Kidney glomerular epithelial cell (primary cell): Measurements from ENCODE around the gene SAMSN1.
"Not testable (repeated sequence)": the region's sequence is repeated elsewhere in the genome, so short reads cannot be mapped to it uniquely, and the experiment has no call there.

Experiments
- DNase-seq: peaks from one replicate; lab custom pipeline; 2025; lab: John Stamatoyannopoulos, UW

SAMSN1 gene

GRCh38 chr21:14527696-14528652, 18.1 kb downstream of the SAMSN1 start:
- no peak for DNase-seq

GRCh38 chr21:14526836-14527695, 19.0 kb downstream of the SAMSN1 start:
- no peak for DNase-seq

GRCh38 chr21:14526199-14526598, 19.9 kb downstream of the SAMSN1 start:
- no peak for DNase-seq

DNA sequence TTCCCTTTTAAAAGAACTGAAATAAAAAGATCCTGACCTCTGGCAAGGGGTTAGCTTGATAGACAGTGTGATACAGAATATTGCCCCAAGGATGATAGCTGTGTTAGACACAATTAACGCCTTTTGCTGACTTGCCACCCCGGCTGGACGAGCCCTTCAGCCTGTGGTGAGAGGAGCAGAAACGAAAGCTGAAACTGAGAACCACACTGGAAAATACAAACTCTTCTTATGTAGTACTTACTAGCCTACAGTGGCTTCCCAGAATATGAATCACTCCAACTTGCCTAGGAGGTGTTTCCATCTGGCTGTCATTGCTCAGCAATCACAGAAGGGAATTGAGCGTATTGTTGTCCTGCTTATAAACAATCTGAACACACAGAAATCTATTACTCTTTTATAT, 22.9 kb downstream of the SAMSN1 start:
- DNase-seq, result no peak

DNA sequence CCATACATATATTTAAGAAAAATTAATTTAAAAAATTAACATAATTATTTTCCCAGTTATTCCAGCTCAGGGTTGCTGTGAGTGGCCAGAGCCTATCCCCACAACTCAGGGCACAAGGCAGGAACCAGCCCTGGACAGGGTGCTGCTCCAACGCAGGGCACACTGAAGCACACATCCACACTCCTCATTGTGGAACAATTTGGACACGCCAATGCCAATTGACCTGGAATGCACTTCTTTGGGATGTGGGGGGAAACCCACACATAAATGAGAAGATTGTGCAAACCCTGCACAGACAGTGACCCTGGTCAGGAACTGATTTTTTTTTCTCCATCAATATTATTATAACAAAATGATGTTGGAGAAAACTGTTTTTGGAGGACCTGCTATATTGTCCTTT, 23.4 kb downstream of the SAMSN1 start:
- no peak for DNase-seq

DNA sequence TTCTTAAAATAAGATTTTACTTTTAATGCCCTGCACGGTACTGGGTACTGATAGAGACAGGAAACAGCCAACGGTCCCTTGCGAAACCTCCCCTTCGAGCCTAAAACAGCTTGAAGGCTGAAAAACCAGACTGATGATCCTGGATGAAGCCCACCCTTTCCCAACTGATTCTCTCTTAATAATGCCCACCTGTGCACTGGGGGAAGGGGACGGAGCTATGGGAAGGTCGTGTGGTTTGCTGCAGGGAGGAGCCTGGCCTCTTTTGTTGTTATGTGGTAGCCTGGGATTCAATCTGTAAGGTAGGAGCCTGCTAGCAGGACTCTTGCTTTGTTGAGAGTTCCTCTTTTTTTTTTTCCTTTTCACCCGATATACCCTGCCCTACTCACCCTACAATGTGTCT, 25.6 kb downstream of the SAMSN1 start:
- no peak for DNase-seq

- no peak for DNase-seq
Observed at GRCh38 chr21:14519000-14519399, 27.1 kb downstream of the SAMSN1 start.

DNA sequence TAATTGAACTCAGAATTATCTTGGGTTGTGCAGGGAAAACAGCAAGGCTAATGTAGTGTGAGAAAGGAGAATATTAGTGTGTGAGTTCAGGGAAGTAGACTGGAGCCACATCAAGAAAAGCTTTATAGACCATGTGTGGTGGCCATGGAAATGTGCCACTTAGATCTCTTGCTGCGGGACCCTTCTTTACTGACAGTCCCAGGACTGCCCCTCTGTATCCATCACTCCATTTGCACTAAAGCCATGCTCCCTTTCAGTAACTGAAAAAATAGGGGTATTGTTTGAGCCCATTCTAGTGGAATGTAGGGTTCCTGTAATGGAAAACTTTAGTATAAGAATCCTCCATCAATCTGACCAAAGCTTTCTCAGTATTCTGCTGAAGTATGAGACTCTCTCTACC, 32.3 kb downstream of the SAMSN1 start:
- no peak for DNase-seq

DNA sequence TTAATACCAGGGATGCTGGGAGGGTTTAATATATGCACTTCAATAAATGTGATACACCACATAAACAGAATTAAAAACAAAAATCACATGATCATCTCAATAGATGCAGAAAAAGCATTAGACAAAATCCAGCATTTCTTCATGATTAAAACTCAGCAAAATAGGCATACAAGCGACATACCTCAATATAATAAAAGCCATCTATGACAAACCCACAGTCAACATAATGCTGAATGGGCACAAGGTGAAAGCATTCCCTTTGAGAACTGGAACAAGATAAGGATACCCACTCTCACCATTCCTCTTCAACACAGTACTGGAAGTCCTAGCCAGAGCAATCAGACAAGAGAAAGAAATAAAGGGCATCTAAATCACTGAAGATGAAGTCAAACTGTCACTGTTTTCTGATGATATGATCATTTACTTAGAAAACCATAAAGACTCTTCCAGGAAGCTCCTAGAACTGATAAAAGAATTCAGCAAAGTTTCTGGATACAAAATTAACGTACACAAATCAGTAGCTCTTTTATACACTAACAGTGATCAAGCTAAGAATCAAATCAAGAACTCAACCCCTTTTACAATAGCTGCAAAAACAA, 39.2 kb downstream of the SAMSN1 start:
- DNase-seq, result not testable (repeated sequence)

- DNase-seq, result no peak
Observed at GRCh38 chr21:14500873-14501272, 45.2 kb downstream of the SAMSN1 start.

DNA sequence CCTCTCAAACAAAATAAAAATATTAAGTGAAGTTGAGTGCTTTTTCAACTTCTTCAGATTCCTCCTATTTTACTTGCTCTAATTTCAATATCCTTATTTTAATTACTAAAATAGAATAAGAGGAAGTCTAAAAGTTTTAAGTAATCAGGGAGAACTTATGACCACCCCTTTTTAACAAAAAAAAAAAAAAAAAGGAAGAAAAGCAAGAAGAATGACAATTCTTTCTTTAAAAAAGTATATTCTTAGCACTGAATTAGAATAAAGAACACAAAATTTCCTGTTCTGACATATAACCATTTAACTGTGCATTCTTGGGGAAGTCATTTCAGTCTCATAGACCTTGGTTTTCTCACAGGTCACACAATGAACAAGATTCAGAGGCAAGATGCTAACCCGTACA, 46.8 kb downstream of the SAMSN1 start:
- no peak for DNase-seq

GRCh38 chr21:14497825-14498224, 48.3 kb downstream of the SAMSN1 start:
- DNase-seq, result no peak

GRCh38 chr21:14495075-14495474, 51.0 kb downstream of the SAMSN1 start:
- no peak for DNase-seq

- DNase-seq, result not testable (repeated sequence)
Observed at GRCh38 chr21:14494181-14494580, 51.9 kb downstream of the SAMSN1 start.

DNA sequence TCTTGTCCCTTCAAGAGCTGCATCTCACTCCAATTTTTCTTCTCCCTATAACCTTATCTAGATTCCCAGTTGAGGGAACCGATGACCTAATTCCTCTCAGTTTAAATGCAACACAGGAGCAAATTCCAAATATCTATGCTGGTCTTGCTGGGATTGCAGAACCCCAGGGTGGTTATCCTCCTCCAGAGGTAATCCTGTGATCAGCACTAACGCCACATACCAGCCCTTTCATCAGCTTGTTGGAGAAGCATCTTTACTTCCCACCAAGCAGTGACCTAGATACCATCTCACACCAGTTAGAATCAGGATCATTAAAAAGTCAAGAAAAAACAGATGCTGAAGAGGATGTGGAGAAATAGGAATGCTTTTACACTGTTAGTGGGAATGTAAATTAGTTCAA, 52.4 kb downstream of the SAMSN1 start:
- no peak for DNase-seq

DNA sequence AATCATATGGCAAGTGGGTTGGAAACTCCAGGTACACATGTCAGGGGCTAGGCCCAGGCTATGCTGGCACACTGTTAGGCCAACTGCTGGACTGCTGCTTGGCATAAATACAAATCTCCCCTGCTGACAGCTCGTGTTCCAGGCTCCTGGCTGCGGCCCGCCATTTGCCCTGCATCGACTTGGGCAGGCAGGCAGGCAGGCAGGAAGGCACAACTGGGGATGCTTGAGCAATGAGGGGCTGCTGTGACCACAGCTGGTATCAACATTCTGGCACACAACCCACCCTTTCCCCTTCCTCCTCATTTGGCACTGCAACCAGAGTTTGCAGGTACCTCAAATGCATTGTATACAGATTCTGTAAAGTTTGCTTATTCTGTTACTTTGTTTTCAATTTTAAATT, 53.2 kb downstream of the SAMSN1 start:
- DNase-seq, result no peak

DNA sequence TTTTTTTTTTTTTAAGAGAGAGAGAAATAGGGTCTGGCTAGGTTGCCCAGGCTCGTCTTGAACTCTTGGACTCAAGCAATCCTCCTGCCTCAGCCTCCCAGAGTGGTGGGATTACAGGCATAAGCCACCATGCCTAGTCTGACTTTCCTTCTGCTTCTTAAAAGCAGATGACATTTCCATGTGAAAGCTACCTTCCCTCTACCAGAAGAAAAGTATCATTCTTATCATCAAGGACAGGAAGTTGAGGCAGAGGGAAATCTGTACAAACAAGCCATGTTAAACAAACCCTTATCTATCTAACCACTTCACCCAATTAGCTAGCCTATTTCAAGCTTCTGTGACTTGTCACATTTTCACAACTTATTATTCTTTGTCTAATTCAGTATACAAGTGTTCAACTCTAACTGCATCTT, 54.8 kb downstream of the SAMSN1 start:
- DNase-seq, result no peak

DNA sequence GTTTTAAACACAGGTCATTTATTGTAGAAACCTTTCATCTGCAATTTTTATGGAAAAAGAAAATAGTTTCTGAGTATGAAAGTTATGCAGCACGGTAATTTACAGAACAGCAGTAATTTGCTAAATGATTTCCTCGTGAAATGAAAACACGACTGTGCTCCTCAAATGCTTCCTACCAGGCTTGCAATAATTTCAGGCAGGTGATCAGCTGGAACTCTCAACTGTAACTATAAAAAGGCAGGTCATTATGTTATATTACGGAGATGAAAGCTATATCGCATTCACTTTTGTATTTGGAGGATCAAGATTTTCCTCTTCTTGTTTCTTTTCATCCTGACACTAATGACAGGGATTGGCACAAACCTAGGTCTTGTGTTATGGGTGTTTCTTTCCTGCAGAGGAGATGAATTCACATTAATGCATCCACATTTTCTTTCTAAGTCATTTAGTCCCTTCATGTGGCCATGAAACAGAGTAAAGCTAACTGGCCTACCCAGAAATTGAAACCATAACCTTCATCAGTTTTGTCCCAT, 57.4 kb downstream of the SAMSN1 start:
- DNase-seq, result no peak

- no peak for DNase-seq
Observed at GRCh38 chr21:14487490-14488432, 58.4 kb downstream of the SAMSN1 start.

- no peak for DNase-seq
Observed at GRCh38 chr21:14486869-14487268, 59.2 kb downstream of the SAMSN1 start.
